Spleen (tissue), 7 donors: ENCODE data around the gene NKTR.

Experiments
- CTCF ChIP-seq, 11 experiments: fragments of 200-600 bp in 7 of 11; fragments of 450-650 bp in 4 of 11; sonication (generic) in 4 of 11; IDR thresholded peaks in 8 of 11; conservative IDR thresholded peaks in 3 of 11; 1 replicate in 7 of 11; 2 replicates in 4 of 11; pipeline versions ENCODE4 v1.4.0 to v1.8.0; 2016 to 2021; ENCODE audit warnings: antibody characterized with exemption in 11 of 11, inconsistent platforms in 4 of 11, mild to moderate bottlenecking in 1 of 11
- POLR2A ChIP-seq, 3 donors: fragments of 450-650 bp; IDR thresholded peaks; one replicate each; pipeline ENCODE4 v1.5.1; 2017; ENCODE audit warnings: antibody characterized with exemption in 3 of 3, mild to moderate bottlenecking in 1 of 3
- POLR2AphosphoS5 ChIP-seq, 3 donors: sonication (generic); formaldehyde crosslinking; IDR thresholded peaks; one replicate each; pipeline ENCODE4 v1.5.1; 2017; ENCODE audit warnings: antibody characterized with exemption in 3 of 3
- donor health status: DM: no; HTN: no; CAD: no; lungs with moderate emphysema.
- donor health status: DM: no; HTN: no; CAD: no.
- donor health status: DM: no; HTN: no; CAD: no.

- TF ChIP-seq CTCF (IDR thresholded peaks at IDR 0.05 in 8 of 11, conservative IDR thresholded peaks at IDR 0.05 in 3 of 11) (no peak), POLR2A (IDR thresholded peaks at IDR 0.05) (no peak), POLR2AphosphoS5 (IDR thresholded peaks at IDR 0.05) (no peak)
Observed at GRCh38 chr3:42647821-42648459, 47.5 kb downstream of the NKTR start.
